WTC11 (cell line): ENCODE measurements around the gene CFAP251.

Source experiments
- TEAD4 ChIP-seq: sonication (generic); formaldehyde crosslinking; IDR thresholded peaks from 2 replicates; pipeline ENCODE4 v1.8.0; 2022; ENCODE audit warnings: mild to moderate bottlenecking, missing genetic modification reagents
- TF ChIP-seq, protein P1 (sequence below): sonication (generic); formaldehyde crosslinking; IDR thresholded peaks from 2 replicates; pipeline ENCODE4 v1.8.1; 2022; ENCODE audit warnings: mild to moderate bottlenecking, missing genetic modification reagents, moderate library complexity, borderline replicate concordance
- TF ChIP-seq, protein P2 (sequence below): sonication (generic); formaldehyde crosslinking; IDR thresholded peaks from 2 replicates; pipeline ENCODE4 v1.8.1; 2022; ENCODE audit warnings: missing genetic modification reagents, borderline replicate concordance

DNA sequence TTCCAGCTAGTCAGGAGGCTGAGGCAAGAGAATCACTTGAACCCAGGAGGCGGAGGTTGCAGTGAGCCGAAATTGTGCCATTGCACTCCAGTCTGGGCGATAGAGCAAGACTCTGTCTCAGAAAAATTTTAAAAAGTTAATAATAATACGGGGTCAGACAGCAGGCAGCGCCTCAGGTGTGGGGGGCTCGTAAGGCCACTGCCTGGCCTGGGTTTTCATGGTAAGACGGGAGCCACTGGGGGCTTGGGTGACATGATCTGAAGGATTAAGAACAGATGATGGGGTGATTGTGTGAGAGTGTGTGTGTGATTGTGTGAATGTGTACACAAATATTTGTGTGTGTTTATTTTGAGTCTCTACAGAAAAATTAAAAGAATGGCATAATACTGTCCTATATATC is 126.9 kb downstream of the CFAP251 start:
- TF ChIP-seq, protein P1, sequence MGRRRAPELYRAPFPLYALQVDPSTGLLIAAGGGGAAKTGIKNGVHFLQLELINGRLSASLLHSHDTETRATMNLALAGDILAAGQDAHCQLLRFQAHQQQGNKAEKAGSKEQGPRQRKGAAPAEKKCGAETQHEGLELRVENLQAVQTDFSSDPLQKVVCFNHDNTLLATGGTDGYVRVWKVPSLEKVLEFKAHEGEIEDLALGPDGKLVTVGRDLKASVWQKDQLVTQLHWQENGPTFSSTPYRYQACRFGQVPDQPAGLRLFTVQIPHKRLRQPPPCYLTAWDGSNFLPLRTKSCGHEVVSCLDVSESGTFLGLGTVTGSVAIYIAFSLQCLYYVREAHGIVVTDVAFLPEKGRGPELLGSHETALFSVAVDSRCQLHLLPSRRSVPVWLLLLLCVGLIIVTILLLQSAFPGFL (CRISPR knock-in tag), result no peak
- TF ChIP-seq, protein P2, sequence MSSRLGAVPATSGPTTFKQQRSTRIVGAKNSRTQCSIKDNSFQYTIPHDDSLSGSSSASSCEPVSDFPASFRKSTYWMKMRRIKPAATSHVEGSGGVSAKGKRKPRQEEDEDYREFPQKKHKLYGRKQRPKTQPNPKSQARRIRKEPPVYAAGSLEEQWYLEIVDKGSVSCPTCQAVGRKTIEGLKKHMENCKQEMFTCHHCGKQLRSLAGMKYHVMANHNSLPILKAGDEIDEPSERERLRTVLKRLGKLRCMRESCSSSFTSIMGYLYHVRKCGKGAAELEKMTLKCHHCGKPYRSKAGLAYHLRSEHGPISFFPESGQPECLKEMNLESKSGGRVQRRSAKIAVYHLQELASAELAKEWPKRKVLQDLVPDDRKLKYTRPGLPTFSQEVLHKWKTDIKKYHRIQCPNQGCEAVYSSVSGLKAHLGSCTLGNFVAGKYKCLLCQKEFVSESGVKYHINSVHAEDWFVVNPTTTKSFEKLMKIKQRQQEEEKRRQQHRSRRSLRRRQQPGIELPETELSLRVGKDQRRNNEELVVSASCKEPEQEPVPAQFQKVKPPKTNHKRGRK, result no peak
- TF ChIP-seq TEAD4, result no peak
